OCI-LY7 (cell line): Measurements from ENCODE around the gene ADARB2. TPM values are rescaled to one million over a fixed set of nuclear protein-coding genes. Genes with fewer than 3 reads are reported as not detected.

Experiments
- BruUV-seq: library from RNA; stranded (reverse); fragments of 400-500 nt; replicated peaks from 2 replicates; lab custom pipeline; 2021; lab: Mats Ljungman, UMichigan
- CTCF ChIA-PET: fragments of 300-600 bp; sonication (Branson Sonifier 250); formaldehyde crosslinking; loops from one replicate; lab custom pipeline; 2022; ENCODE audit warnings: antibody characterized with exemption; ENCODE audit not compliant: unreplicated experiment; lab: Charles Lee
- POLR2A ChIA-PET: fragments of 300-600 bp; sonication (Branson Sonifier 250); formaldehyde crosslinking; loops from one replicate; lab custom pipeline; 2022; ENCODE audit warnings: antibody characterized with exemption; lab: Charles Lee
- DNase-seq: peaks from one replicate; pipeline ENCODE4 v3.0.0-alpha.2; 2015; ENCODE audit warnings: low spot score
- H2AFZ ChIP-seq: fragments of 200-600 bp; sonication (generic), shearing (Covaris generic); 2 replicates; pipeline ENCODE4 v1.6.1; 2014; ENCODE audit warnings: mild to moderate bottlenecking, antibody characterized with exemption, low read length, moderate library complexity
- H3K27ac ChIP-seq: fragments of 200-600 bp; sonication (generic); 2 replicates; pipeline ENCODE4 v1.5.1; 2014; ENCODE audit warnings: mixed run types, low read depth, mild to moderate bottlenecking, moderate library complexity, low read length, inconsistent platforms; ENCODE audit not compliant: poor library complexity, severe bottlenecking
- H3K36me3 ChIP-seq: fragments of 200-600 bp; sonication (generic); 2 replicates; pipeline ENCODE4 v1.6.1; 2014; ENCODE audit warnings: mild to moderate bottlenecking, antibody characterized with exemption, low read length, moderate library complexity, mixed read lengths; ENCODE audit not compliant: insufficient read depth
- H3K4me1 ChIP-seq: fragments of 200-600 bp; sonication (generic); 2 replicates; pipeline ENCODE4 v1.5.1; 2014; ENCODE audit warnings: mild to moderate bottlenecking, low read length; ENCODE audit not compliant: insufficient read depth, poor library complexity, severe bottlenecking
- H3K4me2 ChIP-seq: fragments of 200-600 bp; sonication (generic); 2 replicates; pipeline ENCODE4 v1.6.1; 2014; ENCODE audit warnings: mild to moderate bottlenecking, low read length
- H3K4me3 ChIP-seq: fragments of 200-600 bp; sonication (generic); 2 replicates; pipeline ENCODE4 v1.5.1; 2014; ENCODE audit warnings: mild to moderate bottlenecking, low read depth, low read length; ENCODE audit not compliant: poor library complexity, severe bottlenecking
- H3K79me2 ChIP-seq: fragments of 200-600 bp; sonication (generic); 2 replicates; pipeline ENCODE4 v1.6.1; 2016; ENCODE audit warnings: low read depth, mild to moderate bottlenecking, low read length, moderate library complexity, mixed read lengths; ENCODE audit not compliant: insufficient read depth
- H3K9me2 ChIP-seq: fragments of 200-600 bp; sonication (generic); 2 replicates; pipeline ENCODE4 v1.6.1; 2016; ENCODE audit warnings: mild to moderate bottlenecking, low read length, mixed read lengths; ENCODE audit not compliant: insufficient read depth
- H3K9me3 ChIP-seq: fragments of 200-600 bp; sonication (generic); 2 replicates; pipeline ENCODE4 v1.6.1; 2014; ENCODE audit warnings: mild to moderate bottlenecking, mixed run types, low read length, mixed read lengths
- H4K20me1 ChIP-seq: fragments of 200-600 bp; sonication (generic); 2 replicates; pipeline ENCODE4 v1.6.1; 2014; ENCODE audit warnings: mild to moderate bottlenecking, antibody characterized with exemption, low read length, moderate library complexity, mixed read lengths; ENCODE audit not compliant: insufficient read depth
- EZH2phosphoT487 ChIP-seq: fragments of 200-600 bp; sonication (generic); IDR thresholded peaks from 2 replicates; pipeline ENCODE4 v1.6.1; 2018; ENCODE audit warnings: low read depth, borderline replicate concordance, mild to moderate bottlenecking, mixed run types, antibody characterized with exemption, low read length, moderate library complexity, mixed read lengths
- intact Hi-C: fragments of 100-400 bp; cut with micrococcal nuclease; formaldehyde crosslinking; loops from one replicate; pipeline ENCODE4 v1.10.0; 2022; ENCODE audit not compliant: unreplicated experiment
- total RNA-seq, 2 experiments: library from RNA; depleted of rRNA in 1 of 2; stranded (reverse); fragments of >200 nt in 1 of 2; shearing (Covaris generic) in 1 of 2; gene quantifications; 2 replicates each; pipeline ENCODE4 v1.2.3, GENCODE V29; 2014 to 2022
- TF ChIP-seq, protein P1 (sequence below): fragments of 200-600 bp; sonication (generic); conservative IDR thresholded peaks from 2 replicates; pipeline ENCODE4 v1.5.1; 2014; ENCODE audit warnings: mild to moderate bottlenecking, antibody characterized with exemption, low read length, moderate library complexity, mixed read lengths

The ADARB2 gene
- total RNA-seq, 2 experiments from 2014 or later, result 0.03 TPM; not detected in 1

DNA sequence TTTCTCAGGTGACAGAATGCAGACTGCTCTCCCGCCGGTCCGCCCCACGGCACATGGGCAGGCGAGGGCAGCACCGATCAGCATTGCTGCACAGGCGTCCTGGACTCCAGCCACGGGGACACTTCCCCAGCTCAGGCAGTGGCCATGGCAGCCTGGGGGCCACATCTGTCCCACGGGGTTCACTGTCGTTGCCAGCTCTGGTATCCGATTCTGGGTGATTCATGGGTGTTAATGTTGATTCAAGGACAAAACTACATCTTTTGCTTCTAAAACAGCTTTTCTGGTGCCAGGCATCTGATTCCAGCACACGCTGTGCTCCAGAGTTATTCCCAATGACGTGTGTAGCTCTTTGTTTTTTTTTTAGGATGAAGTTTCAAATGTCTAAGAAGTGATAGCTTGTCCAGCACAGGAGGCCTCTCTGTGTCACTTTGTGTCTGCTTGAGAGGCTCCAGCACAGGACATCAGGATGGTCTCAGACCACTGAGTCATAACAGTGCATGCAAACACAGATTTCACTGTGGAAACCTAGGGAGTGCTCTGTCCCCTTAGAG is 463.1 kb downstream of the ADARB2 start:
- H3K9me3 ChIP-seq, result no peaks in the 10 kb centered on the region
- no peak overlapping the region for H2AFZ ChIP-seq
- DNase-seq, result no peak
- intact Hi-C loops, result no loop called here
- no peak for TF ChIP-seq EZH2phosphoT487
- TF ChIP-seq, protein P1, sequence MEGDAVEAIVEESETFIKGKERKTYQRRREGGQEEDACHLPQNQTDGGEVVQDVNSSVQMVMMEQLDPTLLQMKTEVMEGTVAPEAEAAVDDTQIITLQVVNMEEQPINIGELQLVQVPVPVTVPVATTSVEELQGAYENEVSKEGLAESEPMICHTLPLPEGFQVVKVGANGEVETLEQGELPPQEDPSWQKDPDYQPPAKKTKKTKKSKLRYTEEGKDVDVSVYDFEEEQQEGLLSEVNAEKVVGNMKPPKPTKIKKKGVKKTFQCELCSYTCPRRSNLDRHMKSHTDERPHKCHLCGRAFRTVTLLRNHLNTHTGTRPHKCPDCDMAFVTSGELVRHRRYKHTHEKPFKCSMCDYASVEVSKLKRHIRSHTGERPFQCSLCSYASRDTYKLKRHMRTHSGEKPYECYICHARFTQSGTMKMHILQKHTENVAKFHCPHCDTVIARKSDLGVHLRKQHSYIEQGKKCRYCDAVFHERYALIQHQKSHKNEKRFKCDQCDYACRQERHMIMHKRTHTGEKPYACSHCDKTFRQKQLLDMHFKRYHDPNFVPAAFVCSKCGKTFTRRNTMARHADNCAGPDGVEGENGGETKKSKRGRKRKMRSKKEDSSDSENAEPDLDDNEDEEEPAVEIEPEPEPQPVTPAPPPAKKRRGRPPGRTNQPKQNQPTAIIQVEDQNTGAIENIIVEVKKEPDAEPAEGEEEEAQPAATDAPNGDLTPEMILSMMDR, result no peak
- H3K27ac ChIP-seq, result no peak overlapping the region
- no peak overlapping the region for H3K4me3 ChIP-seq
- H3K4me2 ChIP-seq, result no peak overlapping the region
- H3K36me3 ChIP-seq, result no peaks in the 10 kb centered on the region
- no peaks in the 10 kb centered on the region for H3K79me2 ChIP-seq
- H3K9me2 ChIP-seq, result no peaks in the 10 kb centered on the region
- no TSS peak for BruUV-seq
- ChIA-PET CTCF (no interaction called here), POLR2A (interaction anchor here (0.6 kb wide), 2 partner anchors 17 to 214 kb away, joined by 3 read pairs; no protein-coding TSS in a partner anchor)
- no peaks in the 10 kb centered on the region for H3K4me1 ChIP-seq
- no peaks in the 10 kb centered on the region for H4K20me1 ChIP-seq

DNA sequence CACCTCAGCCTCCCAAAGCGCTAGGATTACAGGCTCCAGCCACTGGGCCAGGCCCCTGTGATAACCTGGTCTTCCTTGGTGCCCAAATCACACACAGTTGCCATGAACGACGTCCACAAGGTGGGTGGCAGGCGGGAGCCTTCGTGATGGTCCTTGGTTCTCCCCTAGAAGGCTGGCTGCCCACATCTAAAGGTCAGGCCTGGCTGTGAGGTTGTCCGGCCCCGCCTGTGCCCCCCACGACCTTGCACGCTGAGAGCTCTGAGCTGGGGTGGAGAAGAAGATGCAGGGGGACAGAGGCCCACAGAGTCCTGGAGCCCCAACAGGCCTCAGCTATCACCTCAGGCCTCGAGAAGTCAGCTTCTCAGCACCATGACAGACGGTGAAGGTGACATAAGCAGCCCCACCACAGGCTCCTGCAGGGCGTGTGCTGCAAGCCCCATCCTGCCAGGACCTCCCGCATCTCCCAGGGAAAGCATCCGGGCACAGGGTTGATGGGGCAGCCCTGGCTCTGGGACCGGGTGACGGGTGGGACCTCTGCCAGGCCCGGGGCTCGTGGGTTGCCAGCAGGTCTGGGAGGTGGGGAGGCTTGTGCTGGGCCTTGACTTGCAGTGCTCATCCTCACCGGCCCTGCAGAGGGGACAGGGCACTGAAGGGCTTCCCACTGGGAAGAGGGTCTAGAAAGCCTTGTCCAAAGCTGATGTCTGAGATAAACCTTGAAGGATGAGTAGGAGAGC is 463.8 kb downstream of the ADARB2 start:
- BruUV-seq, result no TSS peak
- no peak overlapping the region for H2AFZ ChIP-seq
- no peak overlapping the region for H3K4me2 ChIP-seq
- H4K20me1 ChIP-seq, result no peaks in the 10 kb centered on the region
- no peak for DNase-seq
- no peaks in the 10 kb centered on the region for H3K79me2 ChIP-seq
- intact Hi-C loops, result no loop called here
- TF ChIP-seq, protein P1, result no peak
- no peak for TF ChIP-seq EZH2phosphoT487
- H3K9me3 ChIP-seq, result no peaks in the 10 kb centered on the region
- H3K27ac ChIP-seq, result no peak overlapping the region
- H3K9me2 ChIP-seq, result no peaks in the 10 kb centered on the region
- CTCF ChIA-PET, result no interaction called here
- no peaks in the 10 kb centered on the region for H3K36me3 ChIP-seq
- POLR2A ChIA-PET, result interaction anchor here (0.6 kb wide), 1 partner anchor 17 kb away, joined by 3 read pairs; no protein-coding TSS in a partner anchor
- no peak overlapping the region for H3K4me3 ChIP-seq
- H3K4me1 ChIP-seq, result no peaks in the 10 kb centered on the region

DNA sequence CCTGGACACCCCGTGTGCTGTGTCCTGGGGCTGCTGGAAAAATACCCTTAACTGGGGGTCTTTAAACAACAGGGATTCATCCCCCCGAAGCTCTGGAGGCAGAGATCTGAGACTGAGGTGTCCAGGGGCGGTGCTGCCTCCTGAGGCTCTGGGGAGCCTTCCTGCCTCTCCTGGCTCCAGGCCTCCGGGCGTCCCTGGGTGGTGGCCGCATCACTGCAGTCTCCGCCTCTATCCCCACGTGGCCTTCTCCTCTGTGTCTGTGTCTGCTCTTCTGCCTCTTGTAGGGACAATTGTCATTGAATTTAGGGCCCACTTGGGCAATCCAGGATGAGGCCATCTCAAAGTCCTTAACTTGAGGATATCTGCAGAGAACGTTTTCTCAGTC is 464.6 kb downstream of the ADARB2 start:
- H3K9me3 ChIP-seq, result no peaks in the 10 kb centered on the region
- H3K4me1 ChIP-seq, result no peaks in the 10 kb centered on the region
- no peaks in the 10 kb centered on the region for H3K79me2 ChIP-seq
- no peak for TF ChIP-seq EZH2phosphoT487
- TF ChIP-seq, protein P1, result no peak
- H3K4me2 ChIP-seq, result no peak overlapping the region
- H4K20me1 ChIP-seq, result no peaks in the 10 kb centered on the region
- H3K36me3 ChIP-seq, result no peaks in the 10 kb centered on the region
- no TSS peak for BruUV-seq
- H3K9me2 ChIP-seq, result no peaks in the 10 kb centered on the region
- H3K4me3 ChIP-seq, result no peak overlapping the region
- DNase-seq, result no peak
- POLR2A ChIA-PET, result no interaction called here
- CTCF ChIA-PET, result no interaction called here
- intact Hi-C loops, result no loop called here
- no peak overlapping the region for H2AFZ ChIP-seq
- H3K27ac ChIP-seq, result no peak overlapping the region
